ENCODE results near the gene ALDH2.
"Not testable (repeated sequence)": the region's sequence is repeated elsewhere in the genome, so short reads cannot be mapped to it uniquely, and the experiment has no call there.

ALDH2 gene

GRCh38 chr12:111759991-111760390 is 6.7 kb upstream of the ALDH2 start:
- DNase-seq = no peak

- DNase-seq = no peak
Measured at GRCh38 chr12:111761099-111761498, 5.6 kb upstream of the ALDH2 start.

GRCh38 chr12:111761706-111762105 is 5.0 kb upstream of the ALDH2 start:
- DNase-seq = no peak

GRCh38 chr12:111763552-111763951 is 3.2 kb upstream of the ALDH2 start:
- DNase-seq = not testable (repeated sequence)

- no peak for DNase-seq
Measured at GRCh38 chr12:111764120-111764821, 2.5 kb upstream of the ALDH2 start.

GRCh38 chr12:111767362-111768158 is 827 bp downstream of the ALDH2 start:
- DNase-seq = no peak

- no peak for DNase-seq
Measured at GRCh38 chr12:111768159-111768895, 1.6 kb downstream of the ALDH2 start.

- DNase-seq = no peak
Measured at GRCh38 chr12:111769599-111769998, 2.9 kb downstream of the ALDH2 start.

GRCh38 chr12:111773801-111774551 is 7.2 kb downstream of the ALDH2 start:
- DNase-seq = no peak

GRCh38 chr12:111775205-111776193 is 8.8 kb downstream of the ALDH2 start:
- no peak for DNase-seq

GRCh38 chr12:111776836-111777344 is 10.2 kb downstream of the ALDH2 start:
- no peak for DNase-seq

- DNase-seq = no peak
Measured at GRCh38 chr12:111777345-111778045, 10.8 kb downstream of the ALDH2 start.

- no peak for DNase-seq
Measured at GRCh38 chr12:111780166-111780565, 13.4 kb downstream of the ALDH2 start.

- no peak for DNase-seq
Measured at GRCh38 chr12:111780615-111781014, 13.9 kb downstream of the ALDH2 start.

GRCh38 chr12:111781085-111781658 is 14.4 kb downstream of the ALDH2 start:
- DNase-seq = no peak

GRCh38 chr12:111783046-111783445 is 16.3 kb downstream of the ALDH2 start:
- no peak for DNase-seq

GRCh38 chr12:111784953-111785352 is 18.2 kb downstream of the ALDH2 start:
- DNase-seq = no peak

- no peak for DNase-seq
Measured at GRCh38 chr12:111785651-111786050, 18.9 kb downstream of the ALDH2 start.

- no peak for DNase-seq
Measured at GRCh38 chr12:111788178-111788654, 21.5 kb downstream of the ALDH2 start.

- no peak for DNase-seq
Measured at GRCh38 chr12:111789779-111790178, 23.0 kb downstream of the ALDH2 start.
